ENCODE measurements around the gene CMPK2. TPM values are rescaled to one million over a fixed set of nuclear protein-coding genes. Genes with fewer than 3 reads are reported as not detected.
A peak's percentile ranks its signal among the peaks of the same experiment; 100 is the strongest.

CMPK2 gene
- total and polyA plus RNA-seq, 2 donors from 2014 or later = 2.8 to 4.5 TPM

GRCh38 chr2:6896930-6897759 is 31.4 kb upstream of the CMPK2 start:
- TF ChIP-seq CTCF (IDR thresholded peaks at IDR 0.05; ENCODE audit: borderline replicate concordance, extremely low read depth, insufficient read depth) = peak; percentile 65
- Histone ChIP-seq H3K9ac (ENCODE audit: low read length in 3 of 3) (no peak overlapping the region), H3K27me3 (ENCODE audit: control insufficient read depth, insufficient read depth, low read length) (no peaks in the 10 kb centered on the region), H3K9me3 (ENCODE audit: control insufficient read depth in 2 of 3, insufficient read depth in 1 of 3, low read length in 3 of 3) (no peaks in the 10 kb centered on the region), H3K27ac (ENCODE audit: low read depth in 2 of 2, low read length in 2 of 2) (no peak overlapping the region), H3K4me3 (ENCODE audit: low read length in 3 of 3) (no peak overlapping the region), H3K36me3 (ENCODE audit: control insufficient read depth in 2 of 3, insufficient read depth in 3 of 3, low read length in 3 of 3) (no peaks in the 10 kb centered on the region), H3K4me1 (ENCODE audit: control insufficient read depth in 2 of 3, insufficient read depth in 2 of 3, low read depth in 1 of 3, low read length in 3 of 3) (no peaks in the 10 kb centered on the region)
- intact Hi-C loops (cut with DNase I) = no loop called here
- FAIRE-seq (peak; percentile 97), DNase-seq (peak in 2 of 5 donors; percentile 68)

GRCh38 chr2:6893876-6894482 is 28.3 kb upstream of the CMPK2 start:
- no peak for TF ChIP-seq CTCF (IDR thresholded peaks at IDR 0.05; ENCODE audit: borderline replicate concordance, extremely low read depth, insufficient read depth)
- no peaks in the 10 kb centered on the region for H3K4me1 ChIP-seq (ENCODE audit: control insufficient read depth in 2 of 3, insufficient read depth in 2 of 3, low read depth in 1 of 3, low read length in 3 of 3)
- DNase-seq (no peak), FAIRE-seq (no peak)
- H3K9ac ChIP-seq (ENCODE audit: low read length in 3 of 3) = no peak overlapping the region
- H3K27ac ChIP-seq (ENCODE audit: low read depth in 2 of 2, low read length in 2 of 2) = no peak overlapping the region
- H3K36me3 ChIP-seq (ENCODE audit: control insufficient read depth in 2 of 3, insufficient read depth in 3 of 3, low read length in 3 of 3) = no peaks in the 10 kb centered on the region
- H3K4me3 ChIP-seq (ENCODE audit: low read length in 3 of 3) = no peak overlapping the region
- intact Hi-C loops (cut with DNase I) = no loop called here
- H3K27me3 ChIP-seq (ENCODE audit: control insufficient read depth, insufficient read depth, low read length) = no peaks in the 10 kb centered on the region
- no peaks in the 10 kb centered on the region for H3K9me3 ChIP-seq (ENCODE audit: control insufficient read depth in 2 of 3, insufficient read depth in 1 of 3, low read length in 3 of 3)

- H3K9ac ChIP-seq (ENCODE audit: low read length in 3 of 3) = no peak overlapping the region
- no peak overlapping the region for H3K27ac ChIP-seq (ENCODE audit: low read depth in 2 of 2, low read length in 2 of 2)
- FAIRE-seq (no peak), DNase-seq (no peak)
- TF ChIP-seq CTCF (IDR thresholded peaks at IDR 0.05; ENCODE audit: borderline replicate concordance, extremely low read depth, insufficient read depth) = no peak
- H3K27me3 ChIP-seq (ENCODE audit: control insufficient read depth, insufficient read depth, low read length) = no peaks in the 10 kb centered on the region
- no peaks in the 10 kb centered on the region for H3K4me1 ChIP-seq (ENCODE audit: control insufficient read depth in 2 of 3, insufficient read depth in 2 of 3, low read depth in 1 of 3, low read length in 3 of 3)
- no peaks in the 10 kb centered on the region for H3K36me3 ChIP-seq (ENCODE audit: control insufficient read depth in 2 of 3, insufficient read depth in 3 of 3, low read length in 3 of 3)
- no peaks in the 10 kb centered on the region for H3K9me3 ChIP-seq (ENCODE audit: control insufficient read depth in 2 of 3, insufficient read depth in 1 of 3, low read length in 3 of 3)
- intact Hi-C loops (cut with DNase I) = no loop called here
- no peak overlapping the region for H3K4me3 ChIP-seq (ENCODE audit: low read length in 3 of 3)
Measured at GRCh38 chr2:6888724-6889123, 23.0 kb upstream of the CMPK2 start.

All from kidney (tissue), 14 donors.